HepG2 (cell line): Measurements from ENCODE around the gene CYTH1. TPM values are rescaled to one million over a fixed set of nuclear protein-coding genes. Genes with fewer than 3 reads are reported as not detected.

Source experiments
- ATAC-seq: fragments of 200-7000 bp; cut with Tn5 transposase; 3 replicates; pipeline ENCODE4 v1.9.1; 2020; ENCODE audit warnings: mild to moderate bottlenecking, moderate library complexity
- BruUV-seq: library from RNA; stranded (reverse); fragments of 400-500 nt; replicated peaks from 2 replicates; lab custom pipeline; 2021; lab: Mats Ljungman, UMichigan
- CTCF ChIA-PET: fragments of 300-600 bp; formaldehyde crosslinking; extraction: SDS; loops from one replicate; lab custom pipeline; 2021; ENCODE audit warnings: low total read pairs, inconsistent platforms, low intra/inter-chr PET ratio; lab: Yijun Ruan, JAX
- POLR2A ChIA-PET: fragments of 350-600 bp; sonication (Branson Sonifier 250); formaldehyde crosslinking; loops from one replicate; lab custom pipeline; 2020; ENCODE audit warnings: antibody characterized with exemption, inconsistent platforms; lab: Yijun Ruan, JAX
- DNase-seq: peaks from one replicate; pipeline ENCODE4 v3.0.0-alpha.2; 2015; ENCODE audit warnings: low spot score
- FAIRE-seq: peaks from 3 replicates; lab custom pipeline; 2011; peaks lifted over from hg19 to GRCh38; lab: Jason Lieb, UNC
- H2AFZ ChIP-seq: one replicate; pipeline ENCODE4 v1.6.1; 2011; ENCODE audit warnings: low read length, inconsistent platforms
- H3K27ac ChIP-seq: fragments of 300-600 bp; 3 replicates; pipeline ENCODE4 v1.8.0; 2011; ENCODE audit warnings: mixed run types, mild to moderate bottlenecking, mixed read lengths, low read length, inconsistent platforms; ENCODE audit not compliant: insufficient read depth; ENCODE audit errors: extremely low read length
- H3K27me3 ChIP-seq, 2 experiments: fragments of 200-600 bp in 1 of 2; 2 replicates in 1 of 2; 3 replicates in 1 of 2; pipeline versions ENCODE4 v1.6.0 to v1.8.0; 2011; ENCODE audit warnings: low read length in 2 of 2, mild to moderate bottlenecking in 2 of 2, moderate library complexity in 2 of 2, inconsistent platforms in 1 of 2; ENCODE audit not compliant: insufficient read depth in 2 of 2, control insufficient read depth in 1 of 2
- H3K36me3 ChIP-seq, 2 experiments: fragments of 200-600 bp in 1 of 2; replicated peaks in 1 of 2; 2 replicates in 1 of 2; 3 replicates in 1 of 2; pipeline versions ENCODE4 v1.5.1 to v1.8.0; 2011; ENCODE audit warnings: low read length in 2 of 2, inconsistent platforms in 1 of 2; ENCODE audit not compliant: insufficient read depth in 2 of 2, control insufficient read depth in 1 of 2
- H3K4me1 ChIP-seq: 2 replicates; pipeline ENCODE4 v1.5.1; 2012; ENCODE audit warnings: low read length, inconsistent platforms; ENCODE audit not compliant: insufficient read depth
- H3K4me2 ChIP-seq: 2 replicates; pipeline ENCODE4 v1.6.0; 2011; ENCODE audit warnings: low read depth, low read length, inconsistent platforms
- H3K4me3 ChIP-seq, 3 experiments: fragments of 200-600 bp in 1 of 3; sonication (generic), shearing (Covaris generic) in 1 of 3; replicated peaks in 1 of 3; 2 replicates each; pipeline ENCODE4 v1.5.1; 2011 to 2016; ENCODE audit warnings: low read length in 3 of 3, inconsistent platforms in 2 of 3, low read depth in 2 of 3, mild to moderate bottlenecking in 2 of 3, control low read depth in 1 of 3, mixed read lengths in 1 of 3; ENCODE audit not compliant: insufficient read depth in 1 of 3
- H3K79me2 ChIP-seq: one replicate; pipeline ENCODE4 v1.6.1; 2011; ENCODE audit warnings: low read length, inconsistent platforms; ENCODE audit not compliant: insufficient read depth
- H3K9ac ChIP-seq: 2 replicates; pipeline ENCODE4 v1.6.0; 2011; ENCODE audit warnings: mild to moderate bottlenecking, low read depth, low read length, inconsistent platforms; ENCODE audit not compliant: insufficient read depth
- H3K9me3 ChIP-seq: 2 replicates; pipeline ENCODE4 v1.5.1; 2012; ENCODE audit warnings: mild to moderate bottlenecking, low read length
- H4K20me1 ChIP-seq: 2 replicates; pipeline ENCODE4 v1.6.0; 2011; ENCODE audit warnings: inconsistent platforms, mild to moderate bottlenecking, low read length, moderate library complexity; ENCODE audit not compliant: insufficient read depth
- ATF7 ChIP-seq, 2 experiments: fragments of 450-650 bp in 1 of 2; sonication (generic) in 1 of 2; formaldehyde crosslinking in 1 of 2; IDR thresholded peaks; 2 replicates each; pipeline versions ENCODE4 v1.4.0 to v1.6.1; 2016 to 2020; ENCODE audit warnings: antibody characterized with exemption in 1 of 2, mild to moderate bottlenecking in 1 of 2, missing genetic modification reagents in 1 of 2
- CREB1 ChIP-seq, 2 experiments: fragments of 450-650 bp in 1 of 2; IDR thresholded peaks; 2 replicates each; pipeline ENCODE4 v1.6.1; 2016 to 2017; ENCODE audit warnings: control low read depth in 1 of 2, mild to moderate bottlenecking in 1 of 2, missing compliant biosample characterization in 1 of 2, missing genetic modification characterization in 1 of 2
- ZNF121 ChIP-seq: sonication (generic); formaldehyde crosslinking; IDR thresholded peaks from 2 replicates; pipeline ENCODE4 v1.5.0; 2020; ENCODE audit warnings: mild to moderate bottlenecking, missing genetic modification reagents
- ZNF318 ChIP-seq: sonication (generic); formaldehyde crosslinking; IDR thresholded peaks from 2 replicates; pipeline ENCODE4 v1.4.0; 2020; ENCODE audit warnings: mild to moderate bottlenecking, missing genetic modification reagents
- WGBS: methylation state at CpG from one replicate; pipeline ENCODE4 v1.1.6; 2017; ENCODE audit warnings: low lambda C conversion rate; 5-methylcytosine and 5-hydroxymethylcytosine counted together
- in situ Hi-C: cut with HindIII; loops from 2 replicates; pipeline ENCODE4 v1.10.0; 2017; ENCODE audit warnings: low pct_unique_long_range_greater_than_20kb; ENCODE audit not compliant: extremely low pct_ligation_motif_present
- intact Hi-C: fragments of 100-400 bp; cut with micrococcal nuclease; formaldehyde crosslinking; loops from one replicate; pipeline ENCODE4 v1.10.0; 2022; ENCODE audit not compliant: unreplicated experiment
- polyA plus RNA-seq, 8 experiments: library from polyadenylated mRNA; depleted of rRNA in 3 of 8; stranded (reverse) in 7 of 8; unstranded in 1 of 8; fragments of >200 nt; fragmentation: Illumina TruSeq in 4 of 8; extraction: Trizol in 4 of 8; gene quantifications; 2 replicates each; pipeline versions ENCODE4 v1.2.1 to v1.2.3, GENCODE V29; 2011 to 2016; ENCODE audit warnings: low read depth in 4 of 8, missing spikeins in 1 of 8, mixed read lengths in 1 of 8; ENCODE audit not compliant: insufficient read depth in 1 of 8
- total RNA-seq, 5 experiments: library from RNA; depleted of rRNA; stranded (reverse); fragments of >200 nt; fragmentation: Illumina TruSeq; extraction: Trizol; gene quantifications; 2 replicates each; pipeline ENCODE4 v1.2.3, GENCODE V29; 2016; ENCODE audit warnings: low read depth in 1 of 5

The CYTH1 gene
- total and polyA plus RNA-seq, 2 of the 13 experiments (the other 11 are each of a cell fraction or from before 2014, with no cell fraction given) = 20.1 to 48.9 TPM

GRCh38 chr17:78808163-78808562 lies 26.1 kb upstream of the CYTH1 start:
- BruUV-seq = no TSS peak
- Histone ChIP-seq H4K20me1 (no peaks in the 10 kb centered on the region), H3K4me2 (no peak overlapping the region), H3K27ac (no peak overlapping the region), H3K4me1 (no peaks in the 10 kb centered on the region), H3K4me3 (no peak overlapping the region), H2AFZ (no peak overlapping the region), H3K9me3 (no peaks in the 10 kb centered on the region), H3K9ac (no peak overlapping the region), H3K27me3 (no peaks in the 10 kb centered on the region), H3K79me2 (no peaks in the 10 kb centered on the region), H3K36me3 (peaks cover 59 to 95% of the 10 kb centered on the region in 2 experiments)
- WGBS = 96% methylated on average over 4 of the region's 4 CpGs
- FAIRE-seq = no peak
- CTCF ChIA-PET = no interaction called here
- TF ChIP-seq ZNF121 (peak; percentile 90), CREB1 (IDR thresholded peaks at IDR 0.05) (0 out of 2 replicates have a peak, but pooled peaks have one; percentile 41), CREB1 (CRISPR knock-in tag; IDR thresholded peaks at IDR 0.05) (no peak), ZNF318 (CRISPR knock-in tag) (no peak), ATF7 (IDR thresholded peaks at IDR 0.05) (peak; percentile 94), ATF7 (CRISPR knock-in tag; IDR thresholded peaks at IDR 0.05) (no peak)
- ATAC-seq = no peak
- in situ Hi-C loops = no loop called here
- DNase-seq = no peak
- POLR2A ChIA-PET = no interaction called here
- intact Hi-C loops = no loop called here
